SKM-1 treated with dmso at 0.1 percent for 144 hours (cell line): ENCODE data around the gene KRTAP1-4.
"Not testable (repeated sequence)": the region's sequence is repeated elsewhere in the genome, so short reads cannot be mapped to it uniquely, and the experiment has no call there.

Experiments used
- DNase-seq: peaks from one replicate; lab custom pipeline; 2025; ENCODE audit not compliant: unreplicated experiment; lab: John Stamatoyannopoulos, UW

The KRTAP1-4 gene, protein sequence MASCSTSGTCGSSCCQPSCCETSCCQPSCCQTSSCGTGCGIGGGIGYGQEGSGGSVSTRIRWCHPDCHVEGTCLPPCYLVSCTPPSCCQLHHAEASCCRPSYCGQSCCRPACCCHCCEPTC

DNA sequence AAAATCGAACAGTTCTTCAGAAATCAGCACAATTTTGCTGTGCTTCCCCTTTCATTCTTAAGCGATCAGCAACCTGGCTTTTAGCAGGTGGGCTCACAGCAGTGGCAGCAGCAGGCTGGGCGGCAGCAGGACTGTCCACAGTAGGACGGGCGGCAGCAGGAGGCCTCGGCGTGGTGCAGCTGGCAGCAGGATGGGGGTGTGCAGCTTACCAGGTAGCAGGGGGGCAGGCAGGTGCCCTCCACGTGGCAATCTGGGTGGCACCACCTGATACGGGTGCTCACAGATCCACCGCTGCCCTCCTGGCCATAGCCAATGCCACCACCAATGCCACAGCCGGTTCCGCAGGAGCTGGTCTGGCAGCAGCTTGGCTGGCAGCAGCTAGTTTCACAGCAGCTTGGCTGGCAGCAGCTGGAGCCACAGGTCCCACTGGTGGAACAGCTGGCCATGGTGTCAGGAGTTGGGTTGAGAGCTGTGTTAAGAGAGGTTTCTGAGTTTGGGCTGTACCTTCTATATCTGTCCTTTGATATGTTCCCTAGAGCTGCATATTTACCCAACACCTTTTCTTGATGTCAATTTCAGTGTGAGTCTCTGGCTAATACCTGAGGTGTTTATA, at the start of gene KRTAP1-4:
Gene KRTAP1-4, minus strand, starts transcription at position 563 of the 613 bp plus-strand sequence. Its CDS starts 117 bp downstream, at position 446.
- DNase-seq = no peak

DNA sequence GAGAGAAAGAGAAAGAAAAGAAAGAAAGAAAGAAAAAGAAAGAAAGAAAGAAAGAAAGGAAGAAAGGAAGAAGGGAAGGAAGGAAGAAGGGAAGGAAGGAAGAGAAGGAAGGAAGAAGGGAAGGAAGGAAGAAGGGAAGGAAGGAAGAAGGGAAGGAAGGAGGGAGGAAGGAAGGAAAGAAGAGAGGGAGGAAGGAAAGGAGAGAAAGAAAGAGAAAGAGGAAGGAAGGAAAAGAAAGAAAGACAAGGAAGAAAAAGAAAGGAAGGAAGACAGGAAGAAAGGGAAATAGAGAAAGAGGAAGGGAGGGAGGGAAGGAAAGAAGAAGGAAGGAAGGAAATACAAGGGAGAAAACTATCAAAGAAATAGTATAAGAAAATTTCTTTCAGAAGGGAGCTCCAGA, 46.8 kb upstream of the KRTAP1-4 start:
- no peak for DNase-seq

GRCh38 chr17:41073676-41074075, 43.7 kb upstream of the KRTAP1-4 start:
- no peak for DNase-seq

- no peak for DNase-seq
These were observed 41.8 kb upstream of the KRTAP1-4 start for GRCh38 chr17:41071606-41072360.

GRCh38 chr17:41069031-41069430, 39.0 kb upstream of the KRTAP1-4 start:
- DNase-seq = no peak

- DNase-seq = no peak
These were observed 37.3 kb upstream of the KRTAP1-4 start for GRCh38 chr17:41067281-41067680.

GRCh38 chr17:41065829-41066624, 36.0 kb upstream of the KRTAP1-4 start, which contains the start of gene KRTAP2-4:
Gene KRTAP2-4, minus strand, starts transcription at chr17:41065879. Its CDS starts 34 bp downstream, at chr17:41065845.
- no peak for DNase-seq

- DNase-seq = not testable (repeated sequence)
These were observed 35.2 kb upstream of the KRTAP1-4 start for GRCh38 chr17:41065016-41065689.

DNA sequence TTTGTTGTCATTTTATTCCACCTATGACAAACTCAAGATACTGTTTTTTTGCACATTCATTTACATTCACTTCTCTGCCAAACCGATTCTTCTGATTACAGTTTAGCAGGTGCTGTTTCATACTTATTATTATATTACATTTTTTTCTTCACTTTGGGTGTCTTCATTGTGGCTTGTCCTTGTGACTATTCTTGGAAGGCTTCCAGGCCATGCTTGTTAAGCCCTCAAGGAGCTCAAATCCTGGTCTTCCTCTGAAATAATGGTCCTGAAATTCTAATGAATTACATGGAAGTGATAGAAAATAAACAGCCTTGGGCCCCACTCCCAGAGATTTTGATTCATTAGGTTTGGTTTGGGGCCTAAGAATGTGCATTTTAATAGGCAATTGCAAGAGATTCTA, 34.3 kb upstream of the KRTAP1-4 start:
- no peak for DNase-seq

DNA sequence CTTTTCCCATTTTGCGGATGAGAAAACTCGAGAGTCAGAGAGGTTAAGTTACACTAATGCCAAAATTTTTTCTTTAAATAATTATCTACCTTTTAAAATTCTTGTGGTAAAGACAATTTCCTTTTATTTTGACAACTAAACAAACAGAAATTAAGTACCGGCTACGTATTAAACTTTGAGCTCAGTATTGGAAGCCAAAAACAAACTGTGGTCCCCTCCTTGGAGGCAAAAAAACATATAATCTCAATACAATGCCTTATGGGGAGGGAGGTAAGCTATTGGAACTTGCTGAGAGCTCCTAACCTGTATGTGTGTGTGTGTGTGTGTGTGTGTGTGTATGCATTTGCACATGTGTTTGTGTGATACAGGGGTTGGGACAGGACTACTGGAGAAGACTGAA, 33.5 kb upstream of the KRTAP1-4 start:
- no peak for DNase-seq

GRCh38 chr17:41061964-41062363, 32.0 kb upstream of the KRTAP1-4 start:
- no peak for DNase-seq

- no peak for DNase-seq
These were observed 30.1 kb upstream of the KRTAP1-4 start, which contains the start of gene KRTAP2-3 for GRCh38 chr17:41060052-41060604. Gene KRTAP2-3, minus strand, starts transcription at chr17:41060114. Its CDS starts 64 bp downstream, at chr17:41060050.

DNA sequence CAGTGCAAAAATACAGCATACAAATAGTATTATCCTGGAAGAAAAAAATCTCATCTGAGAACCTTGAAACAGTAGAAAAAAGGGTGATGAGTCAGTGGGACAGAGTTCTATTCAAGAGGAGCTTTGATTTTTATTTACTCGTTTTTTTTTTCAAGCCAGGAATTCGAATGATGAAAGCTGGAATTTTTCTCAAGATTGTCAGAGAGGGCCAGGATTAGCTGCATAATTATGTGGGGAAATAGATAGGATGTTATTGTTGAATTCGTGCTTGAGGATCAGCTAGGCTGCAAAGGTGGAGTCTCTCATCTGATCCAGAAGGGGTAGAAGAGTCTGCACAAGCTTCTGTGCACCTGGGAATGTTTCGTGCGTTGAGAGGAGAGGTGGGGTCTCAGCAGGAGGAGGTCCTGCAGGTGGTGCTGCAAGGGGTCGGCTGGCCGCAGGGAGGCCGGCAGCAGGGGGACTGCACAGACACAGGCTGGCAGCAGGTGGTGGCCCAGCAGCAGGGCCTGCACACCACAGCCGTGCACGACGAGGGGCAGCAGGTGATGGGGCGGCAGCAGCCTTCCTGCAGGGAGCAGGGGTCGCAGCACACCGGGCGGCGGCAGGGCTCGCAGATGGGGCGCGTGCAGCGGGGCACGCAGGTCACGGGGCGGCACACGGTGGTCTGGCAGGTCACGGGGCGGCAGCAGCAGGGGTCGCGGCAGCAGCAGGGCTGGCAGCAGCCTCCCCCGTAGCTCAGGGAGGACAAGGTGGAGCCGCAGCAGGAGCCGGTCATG, 29.5 kb upstream of the KRTAP1-4 start:
- DNase-seq = not testable (repeated sequence)

GRCh38 chr17:41058741-41059140, 28.7 kb upstream of the KRTAP1-4 start:
- DNase-seq = no peak

DNA sequence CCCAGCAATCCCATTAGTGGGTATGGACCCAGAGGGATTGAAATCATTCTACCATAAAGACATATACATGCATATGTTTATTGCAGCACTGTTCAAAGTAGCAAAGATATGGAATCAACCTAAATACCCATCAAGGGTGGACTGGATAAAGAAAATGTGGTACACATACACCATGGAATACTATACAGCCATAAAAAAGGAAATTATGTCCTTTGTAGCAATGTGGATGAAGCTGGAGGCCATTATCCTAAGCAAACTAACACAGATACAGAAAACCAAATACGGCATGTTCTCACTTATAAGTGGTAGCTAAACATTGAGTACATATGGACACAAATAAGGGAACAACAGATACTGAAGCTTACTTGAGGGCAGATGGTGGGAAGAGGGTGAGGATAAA, 27.6 kb upstream of the KRTAP1-4 start:
- DNase-seq = no peak

- DNase-seq = not testable (repeated sequence)
These were observed 25.1 kb upstream of the KRTAP1-4 start, which contains the start of gene KRTAP2-2 for GRCh38 chr17:41055130-41055529. Gene KRTAP2-2, minus strand, starts transcription at chr17:41055230. Its CDS starts 19 bp downstream, at chr17:41055211.

GRCh38 chr17:41054556-41054955, 24.6 kb upstream of the KRTAP1-4 start:
- not testable (repeated sequence) for DNase-seq

DNA sequence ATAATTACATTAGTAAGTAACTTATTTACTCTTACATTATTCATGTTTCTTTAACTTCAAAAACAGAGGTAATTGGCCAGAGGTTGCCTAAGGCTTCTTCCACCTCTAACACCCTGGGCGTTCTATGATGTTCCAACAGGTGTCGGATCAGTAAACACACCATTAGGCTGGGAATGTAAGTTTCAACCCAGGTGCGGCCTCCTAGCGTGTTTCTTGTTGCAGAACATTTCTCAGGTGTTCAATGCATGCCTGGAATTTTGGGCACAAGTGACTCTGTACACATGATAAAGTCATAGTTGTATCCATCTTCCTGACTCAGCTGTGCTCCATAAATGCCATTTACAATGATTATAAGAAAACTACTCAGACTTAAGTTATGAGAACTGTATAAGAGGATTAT, 24.0 kb upstream of the KRTAP1-4 start:
- DNase-seq = no peak

DNA sequence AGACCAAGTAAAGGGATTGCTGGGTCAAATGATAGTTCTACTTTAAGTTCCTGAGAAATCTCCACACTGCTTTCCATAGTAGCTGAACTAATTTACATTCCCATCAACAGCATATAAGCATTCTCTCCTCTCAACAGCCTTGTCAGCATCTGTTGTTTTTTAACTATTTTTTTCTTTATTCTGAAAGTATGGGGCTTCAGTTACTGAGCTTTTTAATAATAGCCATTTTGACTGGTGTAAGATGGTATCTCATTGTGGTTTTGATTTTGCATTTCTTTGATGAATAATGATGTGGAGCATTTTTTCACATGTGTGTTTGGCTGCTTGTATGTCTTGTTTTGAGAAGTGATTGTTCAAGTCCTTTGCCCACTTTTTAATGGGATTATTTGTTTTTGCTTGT, 22.6 kb upstream of the KRTAP1-4 start:
- DNase-seq = no peak
